Lower leg skin (tissue), 4 donors: ENCODE results near the gene INSC. TPM values are rescaled to one million over a fixed set of nuclear protein-coding genes. Genes with fewer than 3 reads are reported as not detected.

ENCODE experiments used
- DNase-seq, 2 donors: peaks; one replicate each; pipeline ENCODE4 v3.0.0-alpha.2; 2019; ENCODE audit warnings: low spot score in 2 of 2
- H3K4me3 ChIP-seq: fragments of 200-600 bp; sonication (generic); 2 replicates; pipeline ENCODE4 v1.5.1; 2017; ENCODE audit warnings: mild to moderate bottlenecking, low read depth; ENCODE audit not compliant: poor library complexity, severe bottlenecking
- CTCF ChIP-seq, 3 donors: fragments of 450-650 bp; IDR thresholded peaks; one replicate each; pipeline ENCODE4 v1.5.1; 2016; ENCODE audit warnings: antibody characterized with exemption in 3 of 3, mild to moderate bottlenecking in 3 of 3, moderate library complexity in 2 of 3
- POLR2A ChIP-seq, 2 donors: fragments of 450-650 bp; IDR thresholded peaks; one replicate each; pipeline ENCODE4 v1.6.1; 2016 to 2017; ENCODE audit warnings: antibody characterized with exemption in 2 of 2, mild to moderate bottlenecking in 1 of 2, moderate library complexity in 1 of 2
- WGBS, 2 donors: methylation state at CpG; one replicate each; pipeline ENCODE4 v1.1.5; 2018; 5-methylcytosine and 5-hydroxymethylcytosine counted together
- intact Hi-C: fragments of 100-400 bp; cut with DNase I; formaldehyde crosslinking; loops from one replicate; pipeline ENCODE4 v1.15.0; 2023; ENCODE audit warnings: low total_unique reads
- total RNA-seq, 4 donors: library from RNA; depleted of rRNA; stranded (reverse); fragments of >200 nt; gene quantifications; one replicate each; pipeline ENCODE4 v1.1.0, GENCODE V29; 2016

Gene INSC
- total RNA-seq, 4 donors from 2014 or later = 0.23 to 0.27 TPM; not detected in 2

GRCh38 chr11:15199693-15200092 is 85.0 kb downstream of the INSC start:
- no peak overlapping the region for H3K4me3 ChIP-seq
- TF ChIP-seq CTCF (IDR thresholded peaks at IDR 0.05) (no peak), POLR2A (IDR thresholded peaks at IDR 0.05) (no peak)
- WGBS, 2 donors = 36 to 37% methylated on average over 3 of the region's 3 CpGs
- DNase-seq = no peak
- intact Hi-C loops = no loop called here

GRCh38 chr11:15200696-15201095 is 86.0 kb downstream of the INSC start:
- H3K4me3 ChIP-seq = no peak overlapping the region
- WGBS, 2 donors = 88 to 93% methylated on average over 12 of the region's 12 CpGs
- intact Hi-C loops = no loop called here
- no peak for DNase-seq
- no peak for TF ChIP-seq POLR2A (IDR thresholded peaks at IDR 0.05)
- TF ChIP-seq CTCF (IDR thresholded peaks at IDR 0.05) = no peak

GRCh38 chr11:15201586-15201985 is 86.9 kb downstream of the INSC start:
- DNase-seq = no peak
- intact Hi-C loops = no loop called here
- 98% methylated on average over 4 of the region's 4 CpGs for WGBS, 2 donors
- no peak overlapping the region for H3K4me3 ChIP-seq
- TF ChIP-seq CTCF (IDR thresholded peaks at IDR 0.05) (no peak), POLR2A (IDR thresholded peaks at IDR 0.05) (no peak)

GRCh38 chr11:15202626-15203025 is 87.9 kb downstream of the INSC start:
- DNase-seq = no peak
- TF ChIP-seq POLR2A (IDR thresholded peaks at IDR 0.05) = no peak
- no peak for TF ChIP-seq CTCF (IDR thresholded peaks at IDR 0.05)
- intact Hi-C loops = no loop called here
- H3K4me3 ChIP-seq = no peak overlapping the region
- whole genome bisulfite sequencing, 2 donors = 77 to 84% methylated on average over 5 of the region's 5 CpGs

GRCh38 chr11:15204711-15205110 is 90.0 kb downstream of the INSC start:
- no peak for TF ChIP-seq CTCF (IDR thresholded peaks at IDR 0.05)
- TF ChIP-seq POLR2A (IDR thresholded peaks at IDR 0.05) = no peak
- 73 to 76% methylated on average over 10 of the region's 10 CpGs for WGBS, 2 donors
- intact Hi-C loops = loop anchor here (5.0 kb wide), 1 partner anchor 97 kb away; no protein-coding TSS in a partner anchor
- DNase-seq = no peak
- H3K4me3 ChIP-seq = no peak overlapping the region

- DNase-seq = no peak
- TF ChIP-seq CTCF (IDR thresholded peaks at IDR 0.05) (no peak), POLR2A (IDR thresholded peaks at IDR 0.05) (no peak)
- intact Hi-C loops = loop anchor here (5.0 kb wide), 1 partner anchor 99 kb away; no protein-coding TSS in a partner anchor
- no peak overlapping the region for H3K4me3 ChIP-seq
- WGBS, 2 donors = 71 to 83% methylated on average over 2 of the region's 2 CpGs
Measured at GRCh38 chr11:15206791-15207190, 92.1 kb downstream of the INSC start.
